GM12801 (cell line): ENCODE data around the gene RNF212.

Experiments used
- TF ChIP-seq, protein P1 (sequence below): IDR thresholded peaks from one replicate; pipeline ENCODE4 v1.5.1; 2011; ENCODE audit warnings: control low read depth; ENCODE audit not compliant: insufficient read length; ENCODE audit errors: extremely low read depth

Gene RNF212

DNA sequence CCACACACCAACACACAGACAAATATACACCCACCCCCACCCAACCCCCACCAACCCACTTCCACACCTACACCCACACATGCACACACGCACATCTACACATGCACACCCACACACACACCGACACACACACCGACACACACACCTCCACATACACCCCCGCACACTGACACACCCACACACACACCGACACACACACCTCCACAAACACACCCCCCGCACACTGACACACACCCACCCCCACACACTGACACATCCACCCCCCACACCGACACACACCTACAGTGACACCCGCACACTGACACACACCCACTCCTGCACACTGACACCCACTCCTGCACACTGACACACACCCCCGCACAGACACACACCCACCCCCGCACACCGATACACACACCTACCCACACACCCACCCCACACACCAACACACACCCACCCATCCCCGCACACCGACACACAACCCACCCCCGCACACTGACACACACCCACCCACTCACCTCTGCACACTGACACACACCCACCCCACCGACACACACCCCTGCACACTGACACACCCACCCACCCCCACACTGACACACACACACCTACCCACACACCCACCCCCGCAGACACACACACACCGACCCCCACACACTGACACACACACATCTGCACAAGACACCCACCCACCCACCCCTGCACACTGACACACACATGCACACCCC, 70.9 kb downstream of the RNF212 start:
- TF ChIP-seq, protein P1, sequence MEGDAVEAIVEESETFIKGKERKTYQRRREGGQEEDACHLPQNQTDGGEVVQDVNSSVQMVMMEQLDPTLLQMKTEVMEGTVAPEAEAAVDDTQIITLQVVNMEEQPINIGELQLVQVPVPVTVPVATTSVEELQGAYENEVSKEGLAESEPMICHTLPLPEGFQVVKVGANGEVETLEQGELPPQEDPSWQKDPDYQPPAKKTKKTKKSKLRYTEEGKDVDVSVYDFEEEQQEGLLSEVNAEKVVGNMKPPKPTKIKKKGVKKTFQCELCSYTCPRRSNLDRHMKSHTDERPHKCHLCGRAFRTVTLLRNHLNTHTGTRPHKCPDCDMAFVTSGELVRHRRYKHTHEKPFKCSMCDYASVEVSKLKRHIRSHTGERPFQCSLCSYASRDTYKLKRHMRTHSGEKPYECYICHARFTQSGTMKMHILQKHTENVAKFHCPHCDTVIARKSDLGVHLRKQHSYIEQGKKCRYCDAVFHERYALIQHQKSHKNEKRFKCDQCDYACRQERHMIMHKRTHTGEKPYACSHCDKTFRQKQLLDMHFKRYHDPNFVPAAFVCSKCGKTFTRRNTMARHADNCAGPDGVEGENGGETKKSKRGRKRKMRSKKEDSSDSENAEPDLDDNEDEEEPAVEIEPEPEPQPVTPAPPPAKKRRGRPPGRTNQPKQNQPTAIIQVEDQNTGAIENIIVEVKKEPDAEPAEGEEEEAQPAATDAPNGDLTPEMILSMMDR = no peak

DNA sequence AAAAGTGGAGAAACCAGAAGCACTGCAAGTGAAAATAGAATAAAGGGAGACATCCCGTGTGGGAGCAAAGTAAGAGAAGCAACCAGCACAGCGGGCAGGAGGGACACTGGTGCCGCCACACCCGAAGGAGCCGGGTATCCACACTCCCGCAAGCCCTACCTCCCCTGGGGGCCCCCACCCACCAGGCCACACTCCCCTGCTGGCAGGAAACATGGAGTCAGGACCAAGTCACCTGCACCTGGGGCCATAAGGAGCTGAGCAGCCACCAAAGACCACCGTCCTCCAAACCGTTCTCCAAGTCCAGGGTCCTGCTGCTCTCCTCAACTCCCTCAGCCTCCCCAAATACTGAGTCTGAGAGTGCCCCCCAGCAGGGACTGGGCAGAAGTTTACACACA, 71.4 kb downstream of the RNF212 start:
- TF ChIP-seq, protein P1 = no peak

DNA sequence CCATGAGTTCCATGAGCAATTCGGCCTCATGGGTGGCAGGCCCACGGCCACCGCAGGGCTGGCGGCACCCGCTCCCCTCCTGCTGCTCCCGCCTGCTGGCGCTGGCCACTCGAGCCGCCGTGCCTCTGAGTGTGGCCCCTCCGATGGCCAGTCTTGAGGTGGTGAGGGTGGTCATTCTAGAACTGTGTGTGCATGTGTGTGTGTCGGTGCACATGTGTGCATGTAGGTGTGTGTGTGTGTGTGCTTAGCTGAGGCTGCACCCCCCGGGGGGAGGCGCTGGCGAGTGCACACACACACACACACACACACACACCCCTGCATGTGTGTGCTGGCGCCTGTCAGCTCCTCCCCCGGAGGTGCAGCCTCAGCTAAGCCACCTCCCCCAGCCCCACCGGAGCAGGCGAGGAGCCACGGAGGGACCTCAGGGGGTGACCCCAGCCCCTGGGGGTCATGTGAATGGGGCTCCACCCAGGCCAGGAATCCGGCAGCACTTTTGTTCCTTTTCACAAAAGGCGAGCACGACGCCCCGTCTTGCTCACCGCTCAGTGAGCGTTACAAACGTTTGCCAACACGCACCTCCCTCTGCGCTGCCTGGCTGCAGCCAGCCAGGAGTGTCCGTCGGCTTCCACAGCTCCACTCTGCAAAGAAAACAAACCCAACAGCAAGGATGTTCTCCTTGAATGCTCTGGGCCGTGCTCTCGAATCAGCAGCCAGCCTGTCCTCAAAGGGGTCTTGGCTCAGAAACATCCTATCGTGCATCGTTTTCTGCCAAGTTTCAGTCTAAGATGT, 72.0 kb downstream of the RNF212 start:
- TF ChIP-seq, protein P1 = no peak

DNA sequence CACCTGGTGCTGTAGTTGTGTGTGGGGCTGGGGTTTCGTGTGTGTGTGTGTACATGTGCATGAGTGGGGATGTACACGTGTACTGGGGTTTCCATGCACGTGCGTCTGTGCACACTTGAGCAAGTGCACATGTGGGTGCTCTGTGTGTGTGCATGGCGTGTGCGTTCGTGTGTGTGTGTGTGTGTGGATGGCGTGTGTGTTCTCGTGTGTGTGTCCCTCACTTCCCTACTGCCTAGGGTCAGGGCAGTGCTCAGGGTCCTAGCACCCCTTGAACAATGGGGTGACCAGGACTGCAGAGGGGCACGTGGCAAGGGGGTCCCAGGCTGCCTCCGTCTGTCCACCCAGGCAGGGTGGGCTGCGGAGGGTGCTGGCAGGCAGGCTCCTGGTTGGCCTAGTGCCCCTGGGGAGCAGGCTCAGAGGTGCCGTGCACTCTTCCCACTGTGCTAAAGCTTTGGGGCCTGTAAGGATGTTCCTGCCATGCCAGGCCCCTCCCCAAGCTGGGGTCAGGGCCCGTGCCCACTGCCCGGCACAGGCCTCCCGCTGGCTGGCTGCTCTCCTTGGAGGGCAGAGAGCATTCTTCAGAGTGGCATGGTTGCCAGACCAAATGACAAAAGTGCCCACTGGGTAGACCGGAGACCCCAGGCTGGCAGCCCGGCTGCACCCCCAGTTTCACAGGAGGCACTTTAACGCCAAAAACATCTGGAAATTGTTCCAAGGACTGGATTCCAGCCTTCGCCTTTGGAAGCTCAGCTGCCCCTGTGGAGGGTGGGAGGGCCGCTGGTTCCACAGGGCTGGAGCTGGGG, 72.8 kb downstream of the RNF212 start:
- TF ChIP-seq, protein P1 = no peak

DNA sequence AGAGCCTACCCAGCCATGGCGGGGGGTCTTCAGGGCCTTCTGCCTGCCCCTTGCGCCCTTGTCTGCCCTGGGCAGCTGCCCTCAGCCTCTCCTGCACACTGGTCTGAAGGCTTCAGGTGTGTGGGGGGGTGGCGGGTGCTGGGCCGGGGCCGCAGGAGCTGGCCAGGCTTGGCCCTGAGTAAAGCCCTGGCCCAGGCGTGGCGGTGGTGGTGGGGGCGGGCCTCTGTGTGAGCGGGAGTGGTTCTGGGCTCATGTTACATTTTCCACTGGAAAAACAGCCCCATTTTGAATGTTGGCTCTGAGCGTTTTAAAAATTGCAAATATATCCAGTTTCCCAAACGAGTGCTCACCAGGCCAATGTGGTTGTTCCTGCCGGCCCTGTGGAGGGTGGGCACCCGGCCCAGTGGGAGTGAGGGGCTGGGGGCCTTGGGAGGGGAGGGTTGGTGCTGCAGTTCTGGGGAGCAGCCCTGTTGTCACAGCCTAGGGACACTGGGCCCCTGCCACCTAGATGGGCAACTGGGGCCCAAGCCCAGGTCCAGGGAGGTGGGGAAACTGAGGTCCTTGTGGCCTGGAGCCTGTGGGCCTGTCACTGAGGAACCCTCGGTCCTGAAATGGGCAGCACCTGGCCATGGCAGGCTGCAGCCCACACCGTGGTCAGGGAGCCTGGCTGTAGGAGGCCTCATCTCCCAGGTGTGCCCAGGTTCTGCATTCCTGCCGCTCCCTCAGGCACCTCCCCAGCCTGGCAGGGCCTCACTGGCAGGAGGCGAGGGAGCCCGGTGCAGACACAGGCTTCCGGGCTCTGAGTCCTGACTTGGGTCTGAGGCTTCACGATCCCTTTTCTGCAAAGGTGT, 73.6 kb downstream of the RNF212 start:
- TF ChIP-seq, protein P1 = no peak

DNA sequence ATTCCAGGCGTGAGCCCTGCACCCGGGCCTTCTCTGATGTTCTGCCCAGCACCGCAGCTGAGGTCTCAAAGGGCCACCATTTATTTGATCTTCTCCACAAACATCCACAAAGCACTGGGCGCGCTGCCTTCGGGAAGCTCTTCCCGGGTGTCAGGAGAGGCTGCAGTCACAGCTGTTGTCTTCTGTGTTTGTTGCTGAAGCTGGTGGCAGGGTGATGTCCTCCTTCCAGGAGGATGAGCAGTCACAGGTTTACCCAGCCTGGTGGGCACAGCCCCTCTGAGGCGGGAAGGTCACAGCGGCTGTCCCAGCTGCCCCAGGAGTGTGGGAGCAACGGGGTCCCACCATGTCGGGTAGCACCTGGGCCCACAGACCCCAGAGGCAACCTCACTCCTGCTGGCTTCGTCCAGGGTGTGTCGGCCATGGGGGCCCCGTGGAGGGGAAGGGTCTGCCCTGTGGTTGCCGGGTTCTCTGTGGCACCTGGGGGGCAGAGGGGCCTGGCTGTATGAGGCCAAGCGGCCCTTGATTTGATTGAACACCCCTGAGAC, 74.3 kb downstream of the RNF212 start:
- TF ChIP-seq, protein P1 = no peak
